GM21367 (cell line): Measurements from ENCODE around the gene COBL.

Experiments
- ATAC-seq: cut with Tn5 transposase; IDR thresholded peaks from one replicate; pipeline ENCODE4 v1.9.1; 2021; ENCODE audit not compliant: unreplicated experiment

The COBL gene

DNA sequence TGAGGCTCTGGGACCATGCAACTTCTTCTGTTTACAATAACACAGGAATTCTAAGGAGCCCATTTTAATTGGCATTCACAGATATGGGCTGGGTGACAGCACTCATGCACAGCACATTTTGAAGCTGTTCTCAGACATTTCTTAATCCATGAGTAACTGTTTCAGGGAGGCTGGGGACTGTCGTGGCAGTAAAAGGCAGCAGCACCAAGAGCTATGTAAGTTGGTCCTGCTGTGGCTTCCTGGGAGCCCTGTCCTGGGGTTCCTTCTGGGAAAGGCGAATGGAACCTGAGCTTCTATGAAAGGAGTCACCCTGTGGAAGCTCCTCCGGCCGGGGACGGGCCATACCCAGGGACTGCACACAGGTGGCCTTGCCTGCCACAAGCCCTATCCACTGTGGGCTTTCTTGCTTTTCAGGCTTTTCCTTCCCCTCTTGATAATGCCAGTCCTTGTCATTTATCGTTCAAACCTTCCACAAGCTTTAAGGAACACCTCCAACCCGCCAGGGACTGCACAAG lies 40.5 kb downstream of the COBL start:
- ATAC-seq, result no peak

DNA sequence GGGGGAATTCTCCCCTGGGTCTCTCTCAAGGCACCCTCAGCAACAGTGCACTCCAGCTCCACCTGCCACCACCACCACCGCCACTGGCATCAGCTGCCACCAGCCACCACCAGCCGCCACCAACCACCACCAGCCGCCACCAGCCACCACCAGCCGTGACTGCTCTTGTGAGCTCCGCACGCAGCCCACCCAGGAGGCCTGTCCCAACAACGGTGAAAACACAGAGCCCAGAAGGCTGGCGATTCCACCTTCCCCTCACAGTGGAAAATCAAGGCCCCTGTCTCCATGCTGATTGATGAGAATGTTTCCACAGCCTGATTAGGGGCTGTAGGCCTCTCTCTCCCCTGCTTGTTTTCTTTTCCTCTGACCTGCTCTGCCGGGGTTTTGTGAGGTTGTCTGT lies 41.1 kb downstream of the COBL start:
- no peak for ATAC-seq

DNA sequence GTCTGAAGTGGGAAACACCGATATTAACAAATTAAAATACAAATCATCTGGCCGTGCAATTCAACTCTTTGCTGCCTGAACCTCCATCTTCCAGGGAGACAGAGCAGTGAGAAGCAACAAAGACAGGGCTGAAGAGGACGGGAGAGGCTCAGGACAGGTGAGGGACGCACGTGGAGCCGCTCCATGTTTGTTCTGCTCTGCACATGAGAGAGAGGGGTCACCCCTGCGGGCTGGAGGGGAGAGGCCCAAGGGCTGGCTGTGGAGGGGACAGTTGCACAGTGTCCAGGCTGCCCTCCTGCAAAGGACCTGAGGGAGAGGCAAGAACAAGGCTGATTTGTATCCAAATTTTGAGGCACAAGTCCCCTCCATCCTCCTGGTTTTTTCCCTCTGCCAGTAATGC lies 41.7 kb downstream of the COBL start:
- ATAC-seq, result no peak

DNA sequence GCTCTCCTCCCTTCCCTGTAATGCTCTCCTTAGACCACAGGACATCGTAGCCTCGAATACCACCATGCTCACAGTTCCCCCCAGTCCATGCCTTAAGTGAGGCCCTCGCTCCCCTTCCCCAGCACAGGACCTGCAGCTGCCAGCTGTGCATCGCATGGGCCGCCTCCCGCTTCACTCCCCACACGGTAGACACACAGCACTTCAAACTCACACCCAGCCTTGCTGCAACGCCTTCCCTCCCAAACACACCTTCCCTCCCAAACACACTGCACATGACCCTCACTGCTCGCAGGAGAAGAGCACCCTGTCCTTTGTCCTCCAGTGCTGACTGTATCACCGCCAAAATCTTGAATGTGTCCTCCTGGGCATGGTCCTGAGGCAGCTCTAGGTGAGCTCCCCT lies 42.6 kb downstream of the COBL start:
- no peak for ATAC-seq

DNA sequence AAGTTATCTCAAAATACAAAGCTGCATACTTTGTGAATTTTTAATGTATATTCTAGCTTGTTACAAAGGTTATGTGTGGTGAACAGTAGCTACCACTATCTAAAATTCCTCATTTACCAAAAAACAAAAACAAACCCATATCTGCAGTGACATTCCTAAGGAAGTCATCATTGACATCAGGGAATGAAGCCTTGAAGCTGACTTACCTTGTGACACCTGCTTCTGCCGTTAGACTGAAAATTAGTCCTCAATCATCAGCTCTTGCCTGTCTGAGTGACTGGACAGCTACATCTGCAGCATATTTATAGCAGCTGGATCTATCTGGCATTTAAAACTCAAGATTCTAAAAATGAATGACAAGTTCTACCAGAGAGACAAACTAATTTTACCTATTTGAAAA lies 43.2 kb downstream of the COBL start:
- ATAC-seq, result no peak

DNA sequence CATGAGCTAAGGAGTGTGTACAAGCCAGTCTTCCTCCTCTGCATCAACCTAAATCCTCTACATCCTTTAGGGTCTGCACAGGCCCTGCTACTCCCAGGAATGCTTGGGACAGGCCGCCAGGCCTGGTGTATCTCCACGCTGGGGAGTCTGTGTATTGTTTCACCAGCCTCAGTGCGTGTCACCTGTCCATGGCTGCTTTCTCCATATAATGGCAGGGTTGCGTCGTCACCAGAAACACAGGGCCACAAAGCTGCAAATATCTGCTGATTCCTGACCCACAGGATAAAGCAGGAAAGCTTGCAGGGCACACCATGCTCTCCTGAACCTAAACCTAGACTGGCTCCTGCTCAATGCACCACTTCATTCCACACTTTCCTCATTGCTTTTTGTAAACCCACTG lies 45.6 kb downstream of the COBL start:
- ATAC-seq, result no peak

DNA sequence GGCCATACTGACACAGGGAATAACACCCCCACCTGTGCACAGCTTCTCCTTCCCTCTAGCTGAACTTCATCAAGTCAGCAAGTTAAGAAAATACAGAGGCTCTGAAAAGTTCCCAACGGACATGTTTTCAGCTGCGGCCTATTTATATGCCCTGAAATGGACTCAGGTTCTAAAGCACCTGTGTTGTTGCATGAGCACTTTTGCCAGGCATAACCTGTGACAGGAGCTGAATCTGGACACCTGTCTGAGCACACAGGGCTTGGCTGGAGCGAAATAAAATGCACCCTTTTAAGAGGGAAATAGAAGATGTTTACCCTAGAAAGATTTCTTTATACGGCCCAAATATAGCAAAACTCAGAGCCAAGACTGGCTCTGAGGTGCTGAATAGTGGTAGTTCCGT lies 46.7 kb downstream of the COBL start:
- ATAC-seq, result no peak

DNA sequence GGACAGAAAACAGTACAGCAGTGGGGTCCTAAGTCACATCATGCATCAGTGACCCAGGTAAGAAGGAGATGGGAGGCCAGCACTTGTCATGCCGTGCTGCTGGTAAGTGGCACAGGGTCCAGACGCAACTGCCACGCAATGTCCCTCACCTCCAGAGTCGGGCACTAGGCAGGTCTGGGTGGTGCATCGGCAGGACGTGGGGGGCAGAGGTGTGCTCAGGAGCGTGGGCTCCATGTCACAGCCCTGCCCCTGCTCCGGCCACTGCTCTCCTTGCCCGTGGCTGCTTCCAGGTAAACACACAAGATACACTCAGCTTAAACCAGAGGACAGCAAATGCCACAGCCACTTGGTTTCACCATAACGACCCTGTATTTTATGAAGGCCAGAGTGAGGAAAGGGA lies 47.3 kb downstream of the COBL start:
- ATAC-seq, result no peak

DNA sequence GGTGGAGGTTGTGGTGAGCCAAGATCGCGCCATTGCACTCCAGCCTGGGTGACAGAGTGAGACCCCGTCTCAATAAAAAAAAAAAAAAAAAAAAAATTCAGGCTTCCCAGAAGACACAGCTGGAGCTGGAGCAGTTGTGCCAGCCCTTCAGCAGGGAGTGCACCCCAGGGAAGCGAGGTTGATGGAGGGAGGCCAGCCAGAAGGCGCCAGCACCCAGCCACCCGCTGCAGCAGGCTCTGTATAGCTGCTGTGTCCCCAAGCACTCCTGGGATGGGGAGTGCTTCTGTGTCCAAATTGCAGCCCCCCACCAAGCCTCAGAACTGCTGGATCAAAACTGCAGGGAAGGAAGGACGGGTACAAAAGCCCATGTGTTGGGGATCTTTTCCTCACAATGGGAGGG lies 47.8 kb downstream of the COBL start:
- no peak for ATAC-seq

DNA sequence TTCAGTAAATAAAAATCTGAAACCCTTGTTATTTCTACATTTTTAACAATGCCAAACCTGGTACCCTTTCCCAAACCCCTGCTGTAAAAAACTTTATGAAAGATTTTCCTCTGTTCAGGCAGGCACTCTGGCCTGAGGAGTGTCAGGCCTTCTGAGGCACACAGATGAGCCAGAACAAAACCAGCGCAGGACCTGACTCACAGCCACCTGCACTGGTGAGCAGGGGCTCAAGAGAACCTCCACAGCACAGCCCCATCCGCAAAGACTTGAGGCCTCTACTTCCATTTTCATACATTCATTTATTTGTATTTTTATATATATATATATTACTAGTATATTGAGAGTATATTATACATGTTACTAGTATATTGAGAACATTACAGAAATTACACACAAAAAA lies 49.4 kb downstream of the COBL start:
- no peak for ATAC-seq

DNA sequence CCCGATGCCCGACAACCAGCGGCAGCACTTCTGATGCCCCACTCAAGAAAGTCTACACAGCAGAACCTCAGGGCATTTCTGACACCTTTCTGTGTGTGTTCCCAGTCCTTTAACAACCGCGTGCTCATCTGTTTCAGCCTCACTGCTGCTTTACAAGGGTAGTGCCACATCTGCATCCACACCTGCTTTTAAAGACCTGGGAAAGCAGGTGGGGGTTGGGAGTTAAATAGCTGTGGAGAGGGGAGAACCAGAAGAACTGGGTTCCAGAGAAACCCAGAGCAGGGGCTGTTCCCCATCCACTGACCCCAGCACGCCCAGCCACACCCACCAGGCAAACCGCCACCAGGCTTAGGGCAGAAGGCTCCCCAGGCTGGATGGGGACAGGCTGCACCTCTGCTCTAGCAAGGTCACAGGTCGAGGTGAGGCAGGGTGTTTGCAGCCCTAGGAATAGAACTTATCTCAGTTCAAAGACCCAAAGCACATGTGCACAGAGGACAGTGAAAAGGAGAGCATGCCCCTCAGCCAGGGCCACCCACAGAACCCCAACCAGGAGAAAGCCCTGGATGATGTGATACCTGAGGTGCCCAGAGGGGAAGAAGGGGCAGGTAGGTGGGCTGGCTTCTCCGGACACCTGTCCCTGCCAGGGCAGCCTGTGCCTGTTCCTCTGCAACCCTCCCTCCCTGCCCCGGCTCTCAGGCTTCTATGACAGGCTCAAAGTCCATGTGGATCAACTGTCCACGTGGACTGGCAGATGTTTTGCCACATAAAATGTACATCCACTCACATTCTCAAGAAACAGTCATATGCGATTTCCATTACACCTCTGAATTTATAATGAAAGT lies 51.3 kb downstream of the COBL start:
- no peak for ATAC-seq

DNA sequence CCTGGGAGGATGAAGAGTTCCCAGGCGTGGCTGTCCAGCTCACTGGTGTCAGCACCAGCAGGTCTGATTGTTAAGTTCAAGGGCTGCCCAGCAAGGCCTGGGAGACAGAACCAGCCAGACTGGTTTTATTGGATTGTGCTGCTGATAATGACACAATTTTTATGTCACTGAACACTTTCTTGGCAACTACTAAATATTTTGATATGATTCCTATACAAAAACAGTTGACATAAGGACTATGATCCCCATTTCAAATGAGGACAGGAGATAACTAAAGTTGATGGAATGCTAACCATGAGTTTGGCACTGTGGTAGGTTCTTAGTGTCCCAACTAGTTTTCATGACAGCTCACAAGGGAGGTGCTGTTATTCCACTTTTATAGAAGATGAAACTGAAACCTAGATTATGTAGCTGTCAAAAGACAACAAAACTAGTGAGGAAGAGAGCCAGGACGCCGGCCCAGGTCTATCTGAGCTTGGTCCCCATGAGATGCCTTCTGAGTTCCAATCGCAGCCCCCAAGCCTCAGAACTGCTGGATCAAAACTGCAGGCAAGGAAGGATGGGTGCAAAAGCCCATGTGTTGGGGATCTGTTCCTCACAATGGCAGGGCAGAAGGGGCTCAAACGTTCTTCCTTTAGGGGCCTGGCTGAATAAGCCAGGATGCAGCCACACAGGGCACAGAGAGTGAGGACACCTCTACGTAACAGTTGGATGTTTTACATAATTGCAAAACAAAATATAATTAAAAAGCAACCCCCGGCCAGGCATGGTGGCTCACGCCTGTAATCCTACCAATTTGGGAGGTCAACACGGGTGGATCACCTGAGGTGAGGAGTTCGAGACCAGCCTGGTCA lies 52.8 kb downstream of the COBL start:
- ATAC-seq, result no peak

DNA sequence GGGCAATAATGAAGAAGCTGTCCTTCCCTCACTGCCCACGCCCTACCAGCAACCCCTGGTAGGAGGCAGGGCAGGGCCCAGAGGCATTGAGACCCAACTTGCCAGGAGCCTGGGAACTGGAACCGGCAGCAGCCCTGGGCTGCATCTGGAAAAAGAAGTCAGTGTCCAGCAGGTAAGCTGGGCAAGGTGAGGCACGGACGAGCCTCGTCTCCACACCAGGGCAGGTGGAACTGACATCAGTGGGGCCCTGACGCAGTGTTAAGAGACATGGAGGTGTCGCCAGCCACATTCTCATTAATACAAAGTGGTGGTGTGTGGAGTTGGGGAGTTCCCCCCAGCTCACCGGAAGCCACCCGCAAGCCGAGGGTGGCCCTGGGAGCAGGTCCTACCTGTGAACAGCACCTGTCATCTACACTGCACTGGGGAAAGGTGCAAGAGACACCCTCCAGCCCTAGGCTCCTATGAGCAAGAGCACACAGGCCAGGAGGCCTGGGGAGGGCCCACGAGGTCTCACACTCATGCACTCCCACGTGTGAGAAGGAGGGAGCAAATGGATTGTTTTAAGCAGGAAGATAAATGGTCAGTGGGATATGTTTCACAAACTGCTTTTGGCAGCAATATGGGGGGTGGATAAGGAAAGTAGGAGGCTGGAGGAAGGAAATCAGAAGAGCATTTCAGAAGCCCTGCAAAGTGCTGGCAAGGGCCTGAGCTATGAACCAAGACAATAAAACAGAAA lies 53.6 kb downstream of the COBL start:
- ATAC-seq, result no peak

DNA sequence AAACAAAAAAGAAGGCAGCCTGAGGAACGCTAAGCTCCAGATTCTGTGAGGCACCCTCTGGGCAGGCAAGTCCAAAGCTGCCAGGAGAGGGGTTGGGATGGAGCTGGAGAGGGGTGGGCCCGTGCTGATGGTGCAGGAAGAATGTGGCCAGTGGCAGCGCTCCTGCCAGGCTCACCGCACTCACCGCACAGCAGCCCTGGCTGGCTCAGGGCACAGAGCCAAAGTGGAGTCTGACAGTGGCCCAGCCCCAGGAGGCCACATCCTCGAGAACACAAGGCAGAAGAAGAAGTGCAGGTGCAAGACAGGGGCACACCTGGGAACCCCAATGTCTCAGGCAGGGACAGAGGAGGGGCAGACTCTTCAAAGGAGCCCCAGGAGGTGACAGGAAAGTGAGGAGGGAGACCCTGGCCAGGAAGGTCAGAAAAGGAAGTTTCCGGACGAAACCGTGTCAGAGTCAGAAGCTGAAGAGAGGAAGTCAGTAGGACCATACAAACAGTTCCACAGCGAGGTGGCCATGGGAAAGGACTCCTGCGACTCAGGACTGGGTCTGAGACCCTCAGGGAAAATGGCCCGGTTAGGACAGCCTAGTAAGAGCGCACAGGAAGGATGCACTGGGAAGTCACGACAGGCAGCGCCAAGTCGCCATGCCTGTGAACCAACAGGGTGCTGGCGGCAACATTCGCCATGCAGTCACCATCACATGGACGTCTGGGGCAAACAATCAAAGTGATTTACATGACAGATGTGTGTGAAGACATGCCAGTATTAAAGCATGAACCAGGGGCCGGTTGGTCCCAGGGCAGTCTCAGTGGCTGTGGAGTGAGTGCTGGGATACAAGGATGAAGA lies 54.4 kb downstream of the COBL start:
- no peak for ATAC-seq

DNA sequence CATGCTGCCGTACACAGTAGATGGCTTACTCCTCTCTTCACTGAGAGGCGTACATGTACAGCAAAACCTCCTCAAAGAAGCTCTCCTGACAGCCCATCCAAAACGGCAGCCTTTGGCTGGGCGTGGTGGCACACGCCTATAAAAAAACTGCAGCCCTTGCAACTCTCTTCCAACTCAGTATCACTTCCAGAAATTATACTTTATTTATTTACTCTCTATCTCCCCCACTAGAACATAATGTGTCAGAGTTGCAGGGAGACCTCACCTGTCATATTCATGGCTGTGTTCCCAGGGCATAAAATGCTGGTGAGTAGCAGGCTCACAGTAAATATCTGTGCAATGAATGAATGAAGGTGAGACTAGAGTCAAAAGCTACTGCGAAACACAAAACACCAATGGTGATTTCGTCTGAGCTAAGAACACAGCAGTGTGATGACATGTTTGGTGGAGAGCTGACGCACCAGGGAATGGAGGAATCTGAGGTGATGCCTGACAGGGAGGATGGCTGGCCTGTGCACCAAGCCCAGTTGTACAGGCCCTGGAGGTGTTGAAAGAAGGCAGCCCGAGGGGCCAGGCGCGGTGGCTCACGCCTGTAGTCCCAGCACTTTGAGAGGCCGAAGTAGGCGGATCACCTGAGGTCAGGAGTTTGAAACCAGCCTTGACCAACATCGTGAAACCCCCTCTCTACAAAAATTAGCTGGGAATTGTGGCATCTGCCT lies 55.3 kb downstream of the COBL start:
- ATAC-seq, result no peak

DNA sequence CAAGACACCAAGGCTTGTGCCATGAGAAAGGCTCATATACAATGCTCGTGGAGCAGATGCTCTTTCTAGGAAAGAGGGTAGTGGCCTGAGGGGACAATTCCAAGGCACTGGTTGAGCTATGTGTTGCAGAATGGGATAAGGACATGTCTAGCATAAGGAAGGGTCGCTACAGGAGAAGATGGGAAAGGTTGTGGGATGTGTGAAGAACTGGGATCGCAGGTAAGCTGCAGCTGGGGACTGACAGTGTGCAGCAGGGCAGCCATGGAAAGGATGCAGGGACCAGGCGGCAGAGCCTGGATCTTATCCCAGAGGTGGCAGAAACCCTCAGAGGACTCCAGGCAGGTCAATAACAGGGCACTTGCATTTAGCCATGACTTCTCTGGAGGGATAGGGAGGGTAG lies 56.1 kb downstream of the COBL start:
- ATAC-seq, result no peak

DNA sequence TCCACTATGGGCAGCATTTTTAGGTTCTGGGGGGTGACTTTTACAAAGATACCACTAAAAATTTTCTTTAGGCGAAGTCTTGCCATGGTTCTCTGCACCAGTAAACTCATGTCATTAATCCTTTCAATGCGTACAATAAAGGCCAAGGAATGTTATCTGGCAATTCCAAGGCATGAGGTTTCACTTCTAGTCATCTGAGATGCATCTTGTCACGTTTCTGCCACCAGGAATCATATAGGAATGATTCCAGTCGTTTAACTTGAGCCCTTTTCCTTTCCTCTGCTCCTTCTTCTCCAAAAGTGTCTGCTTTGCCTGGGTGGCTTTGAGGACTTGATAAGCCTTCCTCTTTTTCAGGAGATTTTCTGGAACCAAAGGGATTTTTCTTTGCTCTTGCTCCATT lies 56.8 kb downstream of the COBL start:
- no peak for ATAC-seq

DNA sequence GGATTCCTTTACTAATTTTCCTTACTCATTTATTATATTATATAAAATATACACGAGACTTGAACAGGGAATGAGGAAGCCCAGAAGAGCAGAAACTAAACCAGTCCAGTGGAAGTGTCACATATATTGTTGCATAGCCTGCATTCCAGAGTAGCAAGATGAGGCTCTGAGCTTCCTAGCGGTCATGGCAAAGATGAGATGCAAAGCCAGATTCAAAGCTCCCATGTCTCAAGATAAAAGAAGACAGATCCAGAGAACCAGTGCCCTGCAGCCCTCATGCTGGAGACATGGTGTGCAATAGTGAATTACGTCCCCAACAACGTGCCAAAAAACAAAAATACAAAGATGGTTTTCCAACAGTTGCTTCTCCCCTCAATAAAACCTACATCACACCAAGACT lies 59.7 kb downstream of the COBL start:
- no peak for ATAC-seq

DNA sequence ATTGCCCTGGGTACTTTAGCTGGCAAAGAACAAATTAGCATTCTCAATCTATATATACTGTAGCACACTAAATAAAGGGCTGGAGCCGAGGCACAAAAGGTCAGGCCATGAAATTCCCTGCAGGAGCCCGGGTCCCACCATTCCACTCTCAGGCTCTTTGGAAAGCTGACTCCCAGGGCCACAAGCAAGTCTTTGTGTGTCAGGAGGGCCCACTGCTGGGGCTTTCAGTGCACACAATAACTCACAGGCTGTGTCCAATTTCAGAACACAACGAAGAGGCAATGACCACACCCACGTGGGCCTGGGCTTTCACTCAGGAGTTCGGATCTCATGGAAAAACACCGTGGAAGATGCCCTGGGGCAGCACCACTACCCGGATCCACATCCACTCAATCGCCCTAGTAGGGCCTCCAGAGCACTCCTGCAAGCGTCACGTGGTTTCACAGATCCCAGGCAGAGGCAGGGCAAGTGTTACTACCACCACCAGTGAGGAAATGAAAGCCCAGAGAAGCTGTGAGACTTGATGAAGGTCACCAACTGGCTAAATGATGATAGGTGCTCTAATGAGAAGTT lies 60.3 kb downstream of the COBL start:
- ATAC-seq, result no peak
